Middle frontal gyrus (tissue), 1 donor: ENCODE results near the gene DGKZ.

Experiments used
- DNase-seq: peaks from one replicate; pipeline ENCODE4 v3.0.0-alpha.2; 2015; ENCODE audit warnings: low spot score; ENCODE audit errors: extremely low spot score

Gene DGKZ

DNA sequence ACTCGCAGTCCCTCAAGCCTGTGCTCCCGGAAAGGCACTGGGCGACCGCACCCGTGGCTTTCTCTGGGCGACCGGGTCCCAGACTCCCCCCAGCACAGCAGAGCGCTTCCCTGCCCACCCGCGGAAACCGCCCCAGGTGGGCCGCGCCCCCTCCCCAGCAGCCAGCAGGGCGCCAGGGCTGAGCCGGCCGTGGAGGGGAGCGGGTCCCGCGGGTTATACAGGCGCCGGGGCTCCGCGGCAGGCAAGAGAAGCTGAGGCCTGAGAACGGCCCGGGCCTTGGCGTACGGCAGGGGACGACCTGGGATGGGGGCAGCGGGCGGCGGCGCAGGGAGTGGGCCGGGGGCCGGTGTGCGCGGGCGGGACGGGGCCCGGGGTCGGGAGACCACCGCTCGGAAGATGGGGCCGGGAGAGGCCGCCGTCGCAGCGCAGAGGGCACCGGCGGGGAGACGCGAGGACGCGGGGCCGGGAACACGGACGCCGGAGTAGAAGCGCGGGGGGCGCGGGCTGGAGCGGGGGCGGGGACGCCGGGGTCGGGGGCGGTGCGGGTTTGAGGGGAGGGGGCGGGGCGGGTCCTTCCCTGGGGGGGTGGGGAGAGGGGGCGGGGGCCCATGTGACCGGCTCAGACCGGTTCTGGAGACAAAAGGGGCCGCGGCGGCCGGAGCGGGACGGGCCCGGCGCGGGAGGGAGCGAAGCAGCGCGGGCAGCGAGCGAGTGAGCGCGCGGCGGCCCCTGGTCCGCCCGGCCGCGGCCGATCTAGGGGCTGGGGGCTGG, 34.0 kb downstream of the DGKZ start, which contains the start of gene MDK:
Gene MDK, plus strand, starts transcription at position 622 of the 771 bp plus-strand sequence. CDS start 389 bp downstream, outside the sequence.
- no peak for DNase-seq

GRCh38 chr11:46381819-46382645, 34.8 kb downstream of the DGKZ start:
- no peak for DNase-seq

GRCh38 chr11:46382646-46383403, 35.6 kb downstream of the DGKZ start:
- DNase-seq, result peak; percentile 18

- DNase-seq, result no peak
Observed at GRCh38 chr11:46383404-46383758, 36.1 kb downstream of the DGKZ start.

DNA sequence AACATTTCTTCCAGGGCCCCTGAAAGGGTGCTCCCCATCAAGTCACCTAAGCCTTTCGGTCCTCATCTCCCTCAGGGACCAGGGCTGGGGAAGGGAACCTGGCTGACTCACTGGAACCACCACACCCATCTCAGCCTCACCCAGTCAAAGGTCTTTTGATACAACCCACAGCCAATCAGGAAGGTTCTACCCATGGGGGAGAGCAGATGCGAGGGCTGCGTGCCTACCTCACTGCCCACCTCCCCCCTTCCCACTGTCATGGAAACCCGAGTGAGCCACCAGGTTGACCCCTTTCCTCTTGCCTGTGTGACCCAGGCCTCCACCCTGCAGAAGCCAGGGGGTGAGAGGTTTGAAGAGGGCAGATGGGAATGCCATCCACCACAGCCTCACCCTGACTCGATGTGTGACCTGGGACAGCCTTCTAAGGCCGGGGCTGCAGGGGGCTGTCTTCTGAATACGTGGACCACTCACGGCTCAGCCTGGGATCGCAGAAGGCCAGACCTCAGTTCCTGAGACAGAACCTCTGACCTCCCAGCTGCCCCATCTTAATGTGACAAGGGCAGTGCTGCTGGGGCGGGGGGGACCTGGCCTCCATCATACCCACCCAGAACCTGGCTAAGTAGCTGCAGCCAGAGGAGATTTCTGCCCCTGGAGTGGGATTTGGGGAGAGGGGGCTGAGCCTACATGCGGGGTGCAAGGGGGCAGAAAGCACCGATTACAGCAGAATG, 36.9 kb downstream of the DGKZ start:
- no peak for DNase-seq

GRCh38 chr11:46385169-46386004, 38.1 kb downstream of the DGKZ start:
- no peak for DNase-seq

DNA sequence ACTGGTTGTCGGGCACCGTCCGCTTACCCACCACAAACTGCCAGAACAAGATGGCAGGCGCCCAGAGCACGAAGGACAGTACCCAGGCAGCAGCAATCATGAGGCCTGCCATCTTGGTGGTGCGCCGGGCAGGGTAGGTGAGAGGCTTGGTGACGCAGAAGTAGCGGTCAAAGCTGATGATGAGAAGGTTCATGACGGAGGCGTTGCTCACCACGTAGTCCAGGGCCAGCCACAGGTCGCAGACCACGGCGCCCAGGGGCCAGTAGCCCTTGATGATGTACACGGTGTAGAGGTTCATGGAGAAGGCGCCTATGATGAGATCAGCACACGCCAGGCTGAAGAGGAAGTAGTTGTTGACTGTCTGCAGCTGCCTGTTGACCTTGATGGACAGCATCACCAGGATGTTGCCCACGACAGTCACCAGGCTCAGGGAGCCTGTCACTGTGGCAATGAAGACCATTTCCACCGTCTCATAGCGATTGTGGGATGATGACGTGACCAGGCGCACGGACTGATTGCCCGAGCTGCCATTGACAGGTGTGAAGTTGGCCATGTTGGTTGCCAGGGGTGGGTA, 38.8 kb downstream of the DGKZ start:
- DNase-seq, result no peak

GRCh38 chr11:46386674-46387073, 39.4 kb downstream of the DGKZ start:
- DNase-seq, result no peak

DNA sequence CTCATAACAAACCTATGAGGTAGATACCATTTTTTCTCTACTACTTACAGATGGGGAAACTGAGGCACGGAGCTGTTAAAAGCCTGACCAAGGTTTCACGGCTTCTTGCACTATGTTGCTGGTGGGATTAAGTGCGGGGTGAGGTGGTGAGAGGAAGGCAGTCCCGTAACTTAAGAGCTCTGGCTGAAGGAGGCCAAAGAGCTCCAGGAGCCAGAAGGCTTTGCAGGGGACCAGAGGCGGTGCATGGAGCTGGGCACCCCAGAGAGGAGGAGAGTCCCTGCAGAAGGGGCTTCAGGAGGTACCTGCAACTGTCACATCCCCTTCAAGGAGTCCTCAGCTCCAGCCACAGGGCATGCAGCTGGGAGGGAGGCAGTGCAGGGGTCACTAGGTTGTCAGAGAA, 40.2 kb downstream of the DGKZ start:
- no peak for DNase-seq

DNA sequence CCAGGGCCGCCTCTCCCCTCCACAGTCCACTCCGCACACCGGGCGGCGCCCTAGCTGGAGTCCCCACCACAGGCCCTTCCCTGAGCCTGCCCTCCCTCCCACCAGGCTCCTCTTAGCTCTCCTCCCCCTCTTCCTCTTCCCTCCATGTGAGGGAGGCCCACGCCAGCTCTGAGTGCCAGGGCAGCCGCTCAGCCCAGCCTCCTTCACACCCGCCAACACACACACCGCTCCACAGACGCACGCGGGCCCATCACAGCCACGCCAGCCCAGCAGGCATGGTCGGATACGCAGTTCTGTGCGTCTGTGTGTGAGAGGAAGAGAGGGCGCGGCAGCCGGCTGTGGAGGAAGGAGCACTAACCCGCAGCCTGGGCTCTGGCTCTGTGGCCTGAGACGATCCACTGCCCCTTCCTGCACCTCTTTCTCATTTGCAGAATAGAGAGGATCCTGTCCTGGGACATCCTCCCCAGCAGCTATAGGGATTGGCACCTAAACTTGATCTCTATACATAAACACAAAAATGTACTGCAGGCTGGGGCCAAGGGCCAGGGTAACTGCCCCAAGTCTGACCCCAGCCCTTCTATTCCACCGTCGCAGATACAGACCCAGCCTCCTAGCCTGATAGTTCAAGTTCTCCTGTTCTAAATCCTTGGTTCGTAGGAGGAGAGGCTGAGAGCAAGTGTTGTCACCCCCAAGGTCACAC, 40.8 kb downstream of the DGKZ start:
- DNase-seq, result peak; percentile 19

- no peak for DNase-seq
Observed at GRCh38 chr11:46388619-46389449, 41.6 kb downstream of the DGKZ start.

DNA sequence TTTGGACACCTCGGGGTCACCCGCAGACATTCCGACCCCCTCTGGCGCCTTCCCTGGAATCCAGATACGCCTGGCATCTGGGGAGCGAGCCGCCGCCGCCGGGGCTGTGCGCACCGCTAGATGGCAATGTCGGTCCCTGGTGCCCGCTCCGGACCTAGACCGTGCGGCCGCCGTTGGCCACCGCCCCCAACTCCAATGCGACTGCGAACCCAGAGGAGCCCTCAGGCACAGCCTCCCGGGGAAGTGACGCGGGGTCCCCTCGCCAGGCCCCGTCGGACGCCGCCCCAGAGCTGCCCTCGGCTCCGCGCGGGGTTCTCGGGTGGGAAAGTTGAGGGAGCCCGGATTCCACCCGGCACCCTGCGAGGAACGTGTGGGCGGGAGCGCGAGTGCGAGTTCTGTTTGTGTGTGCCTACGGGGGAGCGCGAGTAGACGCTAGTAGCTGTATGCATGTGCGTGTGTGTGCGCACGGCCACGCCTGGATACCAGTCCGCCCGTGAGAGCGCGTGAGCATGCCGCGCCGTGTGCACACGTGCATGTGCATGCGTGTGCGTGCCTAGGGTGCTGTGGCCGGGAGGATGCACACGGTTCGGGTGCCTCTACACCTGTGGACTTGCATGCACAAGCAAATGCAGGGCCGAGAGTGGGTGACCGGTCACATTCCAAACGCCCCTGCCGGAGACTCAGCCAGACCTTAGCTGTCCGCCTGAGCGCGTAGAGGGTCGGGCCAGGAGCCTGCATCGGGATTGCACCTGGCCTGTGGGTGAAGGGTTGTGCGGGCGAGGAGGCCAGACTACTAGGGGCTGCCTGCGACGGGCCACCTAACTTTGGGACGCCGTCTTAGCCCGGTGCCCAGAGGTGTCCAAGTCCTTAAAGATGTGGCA, 42.4 kb downstream of the DGKZ start:
- peak; percentile 55 for DNase-seq

DNA sequence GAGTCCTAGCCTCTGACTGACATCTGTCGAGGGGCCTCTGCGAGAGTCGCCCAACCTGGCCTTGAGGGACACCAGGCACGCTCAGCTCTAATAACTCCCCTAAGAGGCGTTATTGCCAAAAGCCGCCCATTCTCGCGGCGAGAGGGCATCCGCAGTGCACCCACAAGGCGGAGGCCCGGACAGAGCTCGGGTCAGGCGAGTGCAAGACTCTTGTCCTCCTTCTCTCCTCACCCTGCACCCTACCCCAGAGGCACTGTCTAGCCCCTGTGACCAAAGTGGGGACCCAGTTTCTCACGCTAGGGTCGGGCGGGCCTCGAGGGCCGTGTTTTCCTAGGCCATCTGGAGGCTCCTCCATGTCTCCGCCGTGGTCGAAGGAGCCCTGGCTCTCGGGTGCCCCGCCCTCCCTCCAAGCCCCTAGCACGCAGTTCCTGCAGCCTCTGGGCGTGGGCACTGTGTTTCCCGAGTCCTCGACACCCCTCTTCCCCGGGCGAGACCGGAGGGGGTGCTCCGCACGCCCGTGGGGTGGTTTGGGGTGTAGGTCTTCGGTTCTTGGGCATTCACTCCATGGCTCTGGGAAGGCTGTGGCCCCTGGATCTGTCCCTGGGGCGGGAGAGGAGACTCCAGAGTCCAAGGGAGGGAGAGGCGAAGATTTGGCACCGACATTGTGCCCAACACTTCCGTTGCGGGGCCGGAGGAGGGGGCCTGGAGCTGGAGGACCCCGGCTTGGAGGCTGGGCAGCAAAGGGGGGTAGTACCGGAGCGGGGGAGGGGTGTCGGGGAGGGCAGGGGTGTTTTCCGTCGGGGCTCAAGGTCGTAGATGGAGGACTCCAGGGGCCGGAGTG, 43.3 kb downstream of the DGKZ start:
- no peak for DNase-seq

DNA sequence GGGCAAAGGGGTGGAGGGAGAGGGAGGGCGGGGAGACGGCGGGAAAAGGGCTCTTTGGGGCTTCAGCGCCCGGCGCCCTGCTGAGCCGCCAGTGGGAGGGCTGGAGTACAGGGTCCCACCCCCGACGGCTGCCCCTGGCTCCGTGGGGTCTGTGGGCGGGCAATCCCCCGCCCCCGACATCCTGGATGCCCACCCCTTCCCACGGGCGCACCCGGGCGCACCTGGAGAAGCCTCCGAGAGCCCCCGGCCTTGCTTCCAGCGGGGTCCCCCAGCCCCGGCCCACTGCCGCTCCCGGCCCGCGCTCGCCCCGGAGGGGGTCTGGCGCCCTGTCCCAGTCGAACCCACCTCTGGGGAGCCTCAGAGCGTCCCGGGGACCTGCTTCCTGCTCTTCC, 43.9 kb downstream of the DGKZ start:
- DNase-seq, result no peak

GRCh38 chr11:46391578-46392420, 44.5 kb downstream of the DGKZ start, which contains the start of gene CHRM4:
Gene CHRM4 (minus strand): TSS chr11:46391776. CDS start chr11:46386557, 5,219 bp downstream.
- DNase-seq, result peak; percentile 50
